Effector memory CD4-positive, alpha-beta T cell (primary cell): ENCODE measurements around the gene TNIP2.

Experiments
- DNase-seq, 3 donors: peaks; one replicate each; pipeline ENCODE4 v3.0.0-alpha.2; 2020
- H3K27ac ChIP-seq: 2 replicates; pipeline ENCODE4 v1.7.0; 2013; ENCODE audit warnings: mild to moderate bottlenecking, low read length, moderate library complexity; ENCODE audit not compliant: insufficient read depth, poor library complexity, severe bottlenecking
- H3K27me3 ChIP-seq: replicated peaks from 2 replicates; pipeline ENCODE4 v1.7.0; 2013; ENCODE audit warnings: mild to moderate bottlenecking, low read length; ENCODE audit not compliant: insufficient read depth, control insufficient read depth, poor library complexity, severe bottlenecking
- H3K36me3 ChIP-seq: 2 replicates; pipeline ENCODE4 v1.7.0; 2013; ENCODE audit warnings: mild to moderate bottlenecking, low read length, moderate library complexity; ENCODE audit not compliant: control insufficient read depth, insufficient read depth
- H3K4me1 ChIP-seq: 2 replicates; pipeline ENCODE4 v1.7.0; 2013; ENCODE audit warnings: low read length, mild to moderate bottlenecking; ENCODE audit not compliant: control insufficient read depth, insufficient read depth, poor library complexity, severe bottlenecking
- H3K4me3 ChIP-seq: 2 replicates; pipeline ENCODE4 v1.7.0; 2013; ENCODE audit warnings: low read length, low read depth, mild to moderate bottlenecking; ENCODE audit not compliant: insufficient read depth, poor library complexity, severe bottlenecking
- H3K9me3 ChIP-seq: 2 replicates; pipeline ENCODE4 v1.7.0; 2013; ENCODE audit warnings: mild to moderate bottlenecking, low read length, moderate library complexity; ENCODE audit not compliant: control insufficient read depth

Gene TNIP2

GRCh38 chr4:2698951-2699505, 57.1 kb downstream of the TNIP2 start:
- no peak overlapping the region for H3K4me3 ChIP-seq
- no peak overlapping the region for H3K27ac ChIP-seq
- H3K36me3 ChIP-seq: peaks cover 84% of the 10 kb centered on the region
- DNase-seq: no peak
- H3K4me1 ChIP-seq: no peaks in the 10 kb centered on the region
- H3K27me3 ChIP-seq: no peaks in the 10 kb centered on the region
- H3K9me3 ChIP-seq: no peaks in the 10 kb centered on the region

DNA sequence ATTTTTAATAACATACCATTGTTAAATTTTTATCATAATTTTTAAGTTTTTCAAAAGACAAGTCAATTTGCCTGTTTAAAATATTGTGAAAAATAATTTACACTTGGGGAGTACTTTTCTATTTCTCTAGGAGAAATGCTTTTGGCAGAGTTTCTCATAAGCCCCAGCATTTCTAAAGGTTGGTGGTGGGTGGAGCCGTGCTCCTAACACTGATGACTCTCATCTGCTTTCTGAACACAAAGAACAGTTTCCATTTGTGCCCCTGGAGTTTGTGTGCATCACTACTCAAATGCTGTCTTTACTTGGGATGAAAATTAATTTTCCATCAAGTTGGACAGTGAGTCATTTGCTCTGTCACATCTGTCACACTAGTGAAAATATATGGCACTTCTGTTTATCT, 57.6 kb downstream of the TNIP2 start:
- Histone ChIP-seq H3K4me3 (no peak overlapping the region), H3K4me1 (no peaks in the 10 kb centered on the region), H3K36me3 (peaks cover 85% of the 10 kb centered on the region), H3K9me3 (no peaks in the 10 kb centered on the region), H3K27ac (no peak overlapping the region), H3K27me3 (no peaks in the 10 kb centered on the region)
- DNase-seq: no peak

GRCh38 chr4:2697995-2698414, 58.1 kb downstream of the TNIP2 start:
- Histone ChIP-seq H3K9me3 (no peaks in the 10 kb centered on the region), H3K4me3 (no peak overlapping the region), H3K27ac (no peak overlapping the region), H3K4me1 (no peaks in the 10 kb centered on the region), H3K27me3 (no peaks in the 10 kb centered on the region), H3K36me3 (peaks cover 86% of the 10 kb centered on the region)
- no peak for DNase-seq

- DNase-seq: no peak
- no peaks in the 10 kb centered on the region for H3K9me3 ChIP-seq
- no peaks in the 10 kb centered on the region for H3K27me3 ChIP-seq
- no peak overlapping the region for H3K4me3 ChIP-seq
- H3K4me1 ChIP-seq: no peaks in the 10 kb centered on the region
- H3K27ac ChIP-seq: no peak overlapping the region
- peaks cover 86% of the 10 kb centered on the region for H3K36me3 ChIP-seq
These were observed 59.7 kb downstream of the TNIP2 start for GRCh38 chr4:2696423-2696822.

GRCh38 chr4:2695346-2696060, 60.6 kb downstream of the TNIP2 start:
- H3K36me3 ChIP-seq: peaks cover 91% of the 10 kb centered on the region

GRCh38 chr4:2694691-2695090, 61.4 kb downstream of the TNIP2 start:
- Histone ChIP-seq H3K27me3 (no peaks in the 10 kb centered on the region), H3K36me3 (peaks cover 84% of the 10 kb centered on the region), H3K4me1 (no peaks in the 10 kb centered on the region), H3K9me3 (no peaks in the 10 kb centered on the region), H3K27ac (no peak overlapping the region), H3K4me3 (no peak overlapping the region)
- DNase-seq: no peak

More at GRCh38 chr4:2695346-2696060, 60.6 kb downstream of the TNIP2 start:
- Histone ChIP-seq H3K27ac (no peak overlapping the region), H3K27me3 (no peaks in the 10 kb centered on the region), H3K9me3 (no peaks in the 10 kb centered on the region), H3K4me1 (no peaks in the 10 kb centered on the region), H3K4me3 (no peak overlapping the region)
- no peak for DNase-seq

DNA sequence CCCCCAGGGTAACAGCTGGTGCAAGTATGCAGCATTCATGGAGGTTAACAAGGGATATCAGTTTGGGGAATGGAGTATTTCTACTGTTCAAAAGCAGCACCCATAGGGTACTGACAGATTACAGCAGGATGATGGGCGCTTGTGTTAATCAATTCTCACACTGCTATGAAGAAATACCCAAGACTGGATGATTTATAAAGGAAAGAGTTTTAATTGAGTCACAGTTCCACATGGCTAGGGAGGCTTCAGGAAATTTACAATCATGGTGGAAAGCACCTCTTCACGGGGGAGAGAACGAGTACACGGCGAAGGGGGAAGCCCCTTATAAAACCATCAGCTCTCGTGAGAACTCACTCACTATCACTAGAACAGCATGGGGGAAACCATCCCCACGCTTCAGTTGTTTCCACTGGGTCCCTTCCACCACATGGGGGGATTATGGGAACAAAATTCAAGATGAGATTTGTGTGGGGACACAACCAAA, 64.1 kb downstream of the TNIP2 start:
- H3K27me3 ChIP-seq: no peaks in the 10 kb centered on the region
- no peak for DNase-seq
- H3K27ac ChIP-seq: no peak overlapping the region
- H3K36me3 ChIP-seq: peaks cover 64% of the 10 kb centered on the region
- no peak overlapping the region for H3K4me3 ChIP-seq
- no peaks in the 10 kb centered on the region for H3K9me3 ChIP-seq
- H3K4me1 ChIP-seq: no peaks in the 10 kb centered on the region
